HG02970 (cell line): Measurements from ENCODE around the gene DNAH10.

Source experiments
- ATAC-seq: cut with Tn5 transposase; IDR thresholded peaks from one replicate; pipeline ENCODE4 v1.9.1; 2021; ENCODE audit warnings: mild to moderate bottlenecking, moderate library complexity, moderate number of reproducible peaks; ENCODE audit not compliant: unreplicated experiment, low FRiP score

The DNAH10 gene

GRCh38 chr12:123761841-123762714 is at the start of gene DNAH10:
Gene DNAH10 (plus strand): TSS chr12:123762301. CDS start chr12:123762337, 36 bp downstream.
- no peak for ATAC-seq

GRCh38 chr12:123712780-123713319 is 49.3 kb upstream of the DNAH10 start:
- peak; percentile 10 for ATAC-seq

- no peak for ATAC-seq
Observed at GRCh38 chr12:123713398-123713797, 48.7 kb upstream of the DNAH10 start.

- ATAC-seq: no peak
Observed at GRCh38 chr12:123713823-123714585, 48.1 kb upstream of the DNAH10 start.

- ATAC-seq: no peak
Observed at GRCh38 chr12:123715195-123715594, 46.9 kb upstream of the DNAH10 start.

GRCh38 chr12:123717350-123717749 is 44.8 kb upstream of the DNAH10 start:
- ATAC-seq: no peak

- ATAC-seq: no peak
Observed at GRCh38 chr12:123720141-123720814, 41.8 kb upstream of the DNAH10 start.

- no peak for ATAC-seq
Observed at GRCh38 chr12:123721245-123721644, 40.9 kb upstream of the DNAH10 start.

GRCh38 chr12:123723011-123723410 is 39.1 kb upstream of the DNAH10 start:
- ATAC-seq: no peak

GRCh38 chr12:123723765-123724164 is 38.3 kb upstream of the DNAH10 start:
- ATAC-seq: no peak

GRCh38 chr12:123726244-123726643 is 35.9 kb upstream of the DNAH10 start:
- no peak for ATAC-seq

GRCh38 chr12:123726962-123727361 is 35.1 kb upstream of the DNAH10 start:
- ATAC-seq: no peak

- ATAC-seq: no peak
Observed at GRCh38 chr12:123727878-123728277, 34.2 kb upstream of the DNAH10 start.

- no peak for ATAC-seq
Observed at GRCh38 chr12:123731596-123731995, 30.5 kb upstream of the DNAH10 start.

- ATAC-seq: no peak
Observed at GRCh38 chr12:123732251-123732650, 29.9 kb upstream of the DNAH10 start.

GRCh38 chr12:123733229-123733628 is 28.9 kb upstream of the DNAH10 start:
- no peak for ATAC-seq

GRCh38 chr12:123734268-123734667 is 27.8 kb upstream of the DNAH10 start:
- ATAC-seq: no peak

GRCh38 chr12:123741937-123742572 is 20.0 kb upstream of the DNAH10 start:
- no peak for ATAC-seq

GRCh38 chr12:123743002-123743401 is 19.1 kb upstream of the DNAH10 start:
- no peak for ATAC-seq

GRCh38 chr12:123744836-123745235 is 17.3 kb upstream of the DNAH10 start:
- ATAC-seq: no peak
